ENCODE results near the gene SOD3.

DNA sequence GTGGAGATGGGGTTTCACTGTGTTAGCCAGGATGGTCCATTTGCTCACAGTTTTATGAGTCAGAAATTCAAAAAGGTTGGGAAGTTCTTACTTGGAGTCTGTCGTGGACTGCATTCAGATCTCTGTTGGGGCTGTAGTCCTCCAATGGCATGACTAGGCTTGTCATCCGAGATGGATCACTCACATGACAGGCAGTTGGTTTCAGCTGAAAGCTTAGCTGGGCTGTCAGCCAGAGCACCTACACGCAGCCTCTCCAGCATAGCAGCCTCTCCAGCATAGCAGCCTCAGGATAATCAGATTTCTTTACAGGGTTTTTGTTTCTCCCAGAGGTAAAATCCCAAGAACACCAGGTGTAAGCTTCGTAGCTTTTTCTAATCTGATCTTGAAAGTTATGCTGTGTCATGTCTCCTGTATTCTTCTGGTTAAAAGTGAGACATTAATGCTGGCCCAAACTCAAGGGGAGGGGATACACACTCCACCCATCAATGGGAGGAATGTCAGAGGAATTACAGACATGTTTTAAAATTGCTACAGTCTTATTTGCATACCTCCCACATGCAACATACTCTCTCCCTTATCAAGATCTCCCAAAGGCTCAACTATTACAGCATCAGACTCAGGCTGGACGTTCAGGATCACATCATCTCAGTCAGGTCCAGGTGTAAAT lies 31.6 kb upstream of the SOD3 start:
- TF ChIP-seq POLR2A (IDR thresholded peaks at IDR 0.05) (no peak), EP300 (IDR thresholded peaks at IDR 0.05) (no peak)
- TF ChIP-seq, protein P1, sequence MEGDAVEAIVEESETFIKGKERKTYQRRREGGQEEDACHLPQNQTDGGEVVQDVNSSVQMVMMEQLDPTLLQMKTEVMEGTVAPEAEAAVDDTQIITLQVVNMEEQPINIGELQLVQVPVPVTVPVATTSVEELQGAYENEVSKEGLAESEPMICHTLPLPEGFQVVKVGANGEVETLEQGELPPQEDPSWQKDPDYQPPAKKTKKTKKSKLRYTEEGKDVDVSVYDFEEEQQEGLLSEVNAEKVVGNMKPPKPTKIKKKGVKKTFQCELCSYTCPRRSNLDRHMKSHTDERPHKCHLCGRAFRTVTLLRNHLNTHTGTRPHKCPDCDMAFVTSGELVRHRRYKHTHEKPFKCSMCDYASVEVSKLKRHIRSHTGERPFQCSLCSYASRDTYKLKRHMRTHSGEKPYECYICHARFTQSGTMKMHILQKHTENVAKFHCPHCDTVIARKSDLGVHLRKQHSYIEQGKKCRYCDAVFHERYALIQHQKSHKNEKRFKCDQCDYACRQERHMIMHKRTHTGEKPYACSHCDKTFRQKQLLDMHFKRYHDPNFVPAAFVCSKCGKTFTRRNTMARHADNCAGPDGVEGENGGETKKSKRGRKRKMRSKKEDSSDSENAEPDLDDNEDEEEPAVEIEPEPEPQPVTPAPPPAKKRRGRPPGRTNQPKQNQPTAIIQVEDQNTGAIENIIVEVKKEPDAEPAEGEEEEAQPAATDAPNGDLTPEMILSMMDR (IDR thresholded peaks at IDR 0.05): no peak

All from suprapubic skin (tissue), 3 donors.